DMS79 (cell line): Measurements from ENCODE around the gene ACBD6.
A peak's percentile ranks its signal among the peaks of the same experiment; 100 is the strongest.

Experiments used
- DNase-seq: peaks from one replicate; lab custom pipeline; 2025; lab: John Stamatoyannopoulos, UW

The ACBD6 gene, protein sequence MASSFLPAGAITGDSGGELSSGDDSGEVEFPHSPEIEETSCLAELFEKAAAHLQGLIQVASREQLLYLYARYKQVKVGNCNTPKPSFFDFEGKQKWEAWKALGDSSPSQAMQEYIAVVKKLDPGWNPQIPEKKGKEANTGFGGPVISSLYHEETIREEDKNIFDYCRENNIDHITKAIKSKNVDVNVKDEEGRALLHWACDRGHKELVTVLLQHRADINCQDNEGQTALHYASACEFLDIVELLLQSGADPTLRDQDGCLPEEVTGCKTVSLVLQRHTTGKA

DNA sequence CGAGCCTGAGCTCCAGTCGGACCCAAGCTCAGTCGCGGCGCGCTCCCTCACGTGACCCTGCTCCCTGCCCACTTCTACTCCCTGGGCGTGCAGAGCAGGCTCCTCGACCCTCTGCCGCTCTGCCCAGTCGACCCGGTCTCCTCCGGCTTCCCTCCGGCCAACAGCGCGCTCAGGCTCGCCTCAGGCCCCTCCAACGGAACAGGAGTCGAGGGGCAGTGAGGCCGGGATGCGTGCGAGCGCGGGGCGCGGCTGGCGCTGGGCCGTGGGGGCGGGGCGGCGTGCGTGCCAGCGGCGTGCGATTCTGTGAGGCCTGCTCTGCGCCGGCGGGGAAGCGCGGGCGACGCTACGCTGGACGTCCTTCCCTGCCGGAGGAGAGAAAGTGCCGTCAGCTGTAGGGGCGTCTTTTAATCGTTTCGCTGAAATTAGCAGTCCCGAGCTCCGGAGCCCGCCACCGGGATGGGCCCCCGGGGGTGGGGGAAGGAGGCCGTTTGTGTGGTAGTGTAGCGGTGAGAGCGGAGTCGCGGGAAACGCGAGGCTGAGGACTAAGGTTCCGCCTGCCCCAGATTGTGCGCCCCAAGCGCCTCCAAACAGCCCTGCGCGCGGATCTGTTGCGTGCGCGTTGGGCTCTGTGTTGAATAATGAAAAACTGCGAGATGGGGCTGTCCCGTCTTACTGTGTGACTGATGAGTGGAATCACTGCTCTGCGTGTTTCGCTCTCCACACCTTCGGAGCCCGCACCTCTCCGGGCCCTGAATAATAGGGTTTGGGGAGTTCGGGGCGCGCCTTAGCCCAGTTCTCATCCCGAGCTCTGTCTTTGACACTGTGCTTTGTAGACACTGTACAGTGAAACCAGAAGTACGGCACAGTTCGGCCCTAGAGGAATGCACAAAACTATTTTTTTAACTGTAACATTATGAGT lies at the start of gene ACBD6:
TSS of gene ACBD6 (minus strand) at position 217 of the 919 bp plus-strand sequence. CDS start 311 bp downstream, outside the sequence.
- peak; percentile 80 for DNase-seq

DNA sequence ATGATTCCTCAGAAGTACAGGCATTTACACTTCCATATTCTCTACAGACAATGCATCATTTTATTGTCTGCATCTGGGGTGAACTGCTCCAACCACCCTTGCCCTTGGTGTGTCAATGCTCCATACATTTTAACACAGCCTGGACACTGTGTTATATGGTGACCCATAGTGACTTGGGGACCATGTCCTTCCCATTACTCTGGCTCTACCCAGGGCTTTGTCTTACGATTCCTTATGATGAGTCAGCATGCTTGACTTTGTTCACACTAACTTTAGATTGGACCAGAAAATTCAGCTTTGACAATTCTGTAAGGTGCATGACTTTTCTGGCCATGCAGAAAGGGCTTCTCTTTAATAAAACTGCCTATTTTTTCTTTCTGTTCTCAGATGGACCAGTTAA lies 49.6 kb upstream of the ACBD6 start:
- no peak for DNase-seq

DNA sequence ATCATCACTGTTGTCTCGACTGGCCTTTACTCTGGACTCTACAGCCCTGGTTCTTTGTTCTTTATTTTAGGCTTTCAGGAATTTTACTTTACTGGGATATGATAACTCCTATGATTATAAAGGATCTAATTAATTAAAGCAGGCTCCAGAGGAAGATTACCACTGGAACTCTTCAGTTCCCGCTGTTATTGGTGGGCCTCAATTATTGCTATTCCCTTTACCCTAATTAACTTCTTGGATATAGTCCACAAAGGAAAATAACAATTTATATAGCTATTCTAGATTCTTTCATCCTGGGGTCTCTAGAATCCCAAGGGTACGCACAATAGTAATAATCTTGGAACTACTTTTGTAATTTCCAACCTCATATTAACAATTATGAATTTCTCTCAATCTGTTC lies 47.9 kb upstream of the ACBD6 start:
- no peak for DNase-seq

DNA sequence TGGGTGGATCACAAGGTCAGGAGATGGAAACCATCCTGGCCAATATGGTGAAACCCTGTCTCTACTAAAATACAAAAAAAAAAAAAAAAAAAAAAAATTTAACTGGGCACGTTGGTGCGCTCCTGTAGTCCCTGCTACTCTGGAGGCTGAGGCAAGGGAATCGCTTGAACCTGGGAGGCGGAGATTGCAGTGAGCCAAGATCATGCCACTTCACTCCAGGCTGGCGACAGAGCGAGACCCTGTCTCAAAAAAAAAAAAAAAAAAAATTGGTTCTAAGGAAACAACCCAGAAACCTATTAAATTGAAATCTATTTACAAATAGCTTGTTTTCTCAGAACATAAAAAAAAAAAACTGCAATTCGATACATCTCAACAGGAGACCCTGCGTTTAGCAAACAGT lies 47.4 kb upstream of the ACBD6 start:
- DNase-seq: peak; percentile 31

DNA sequence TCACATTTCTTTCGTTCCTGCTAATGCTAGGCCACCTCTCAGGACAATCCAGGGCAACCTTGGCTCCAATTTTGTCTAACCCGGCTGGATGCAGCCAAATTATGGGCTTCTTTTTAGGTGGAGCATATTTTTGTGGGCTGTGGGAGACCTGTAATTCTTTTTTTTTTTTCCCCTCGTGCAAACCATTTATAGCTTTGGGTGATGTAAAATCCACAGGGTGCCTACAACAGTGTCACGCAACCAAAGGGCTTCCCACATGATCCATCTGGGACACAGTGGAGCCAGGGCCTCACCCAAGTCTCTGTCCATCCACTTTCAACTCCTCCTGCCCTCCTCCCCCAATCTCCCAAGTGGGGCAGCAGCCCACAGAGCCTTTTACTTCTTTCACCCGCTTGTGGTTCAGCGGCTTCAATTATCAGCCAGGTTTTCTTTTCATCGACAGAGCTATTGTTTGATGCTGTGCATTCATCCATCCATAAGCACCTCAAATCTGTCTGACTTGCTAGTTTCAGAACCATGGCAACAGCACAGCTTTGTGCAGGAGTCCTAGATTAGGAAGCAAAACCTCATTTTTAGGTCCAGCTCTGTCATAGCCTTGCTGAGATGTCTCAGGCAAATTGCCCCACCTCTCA lies 46.4 kb upstream of the ACBD6 start:
- peak; percentile 91 for DNase-seq

DNA sequence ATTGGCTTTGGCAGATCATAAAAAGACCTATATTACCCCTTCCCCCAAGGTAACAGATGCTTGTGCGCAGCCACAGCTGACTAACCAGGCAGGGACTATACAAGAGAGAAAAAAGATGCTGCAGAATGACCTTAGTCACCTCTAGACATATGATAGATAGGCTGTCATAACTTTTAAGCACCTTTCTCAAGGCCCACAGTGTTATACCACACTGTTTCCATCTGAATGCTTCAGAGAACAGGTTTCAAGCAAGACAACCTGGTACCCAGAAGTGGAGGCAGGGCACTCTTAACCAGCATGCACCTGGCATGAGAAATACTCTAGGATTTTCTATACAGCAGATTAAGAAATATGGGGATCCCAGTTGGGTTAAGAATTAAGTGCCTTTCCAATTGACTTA lies 43.6 kb upstream of the ACBD6 start:
- no peak for DNase-seq

DNA sequence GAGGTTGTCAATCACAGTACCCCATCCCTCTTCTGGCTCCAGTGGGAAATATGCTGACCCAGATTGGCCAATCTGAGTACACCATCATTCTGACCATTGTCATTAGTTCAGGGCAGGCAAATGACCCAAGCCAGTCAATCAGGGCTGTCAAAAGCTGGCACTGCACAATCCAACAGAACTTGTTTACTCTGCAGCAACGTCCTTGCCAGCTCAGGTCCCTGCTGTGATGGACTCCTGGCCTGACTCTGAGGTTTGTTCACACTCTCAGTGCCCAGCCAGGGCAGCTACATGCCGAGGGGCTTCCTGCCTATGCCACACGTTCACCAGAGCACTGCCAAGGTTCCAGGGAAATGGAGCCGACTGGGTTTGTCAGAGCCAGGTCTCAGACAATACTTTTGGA lies 41.7 kb upstream of the ACBD6 start:
- DNase-seq: no peak

DNA sequence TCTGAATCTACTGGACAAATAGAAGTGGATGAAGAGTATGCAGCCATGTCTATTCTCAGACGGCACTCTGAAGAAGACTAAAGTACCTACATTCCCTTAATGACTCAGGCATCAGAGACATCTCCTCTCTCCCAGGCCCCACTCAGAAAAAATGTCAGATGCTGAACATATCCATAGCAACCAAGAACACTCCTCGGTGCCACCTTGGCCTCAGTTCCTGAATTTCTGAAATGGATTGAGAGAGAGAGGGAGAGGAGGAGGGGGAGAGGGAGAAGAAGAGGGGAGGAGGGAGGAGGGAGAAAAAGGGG lies 40.4 kb upstream of the ACBD6 start:
- DNase-seq: no peak

DNA sequence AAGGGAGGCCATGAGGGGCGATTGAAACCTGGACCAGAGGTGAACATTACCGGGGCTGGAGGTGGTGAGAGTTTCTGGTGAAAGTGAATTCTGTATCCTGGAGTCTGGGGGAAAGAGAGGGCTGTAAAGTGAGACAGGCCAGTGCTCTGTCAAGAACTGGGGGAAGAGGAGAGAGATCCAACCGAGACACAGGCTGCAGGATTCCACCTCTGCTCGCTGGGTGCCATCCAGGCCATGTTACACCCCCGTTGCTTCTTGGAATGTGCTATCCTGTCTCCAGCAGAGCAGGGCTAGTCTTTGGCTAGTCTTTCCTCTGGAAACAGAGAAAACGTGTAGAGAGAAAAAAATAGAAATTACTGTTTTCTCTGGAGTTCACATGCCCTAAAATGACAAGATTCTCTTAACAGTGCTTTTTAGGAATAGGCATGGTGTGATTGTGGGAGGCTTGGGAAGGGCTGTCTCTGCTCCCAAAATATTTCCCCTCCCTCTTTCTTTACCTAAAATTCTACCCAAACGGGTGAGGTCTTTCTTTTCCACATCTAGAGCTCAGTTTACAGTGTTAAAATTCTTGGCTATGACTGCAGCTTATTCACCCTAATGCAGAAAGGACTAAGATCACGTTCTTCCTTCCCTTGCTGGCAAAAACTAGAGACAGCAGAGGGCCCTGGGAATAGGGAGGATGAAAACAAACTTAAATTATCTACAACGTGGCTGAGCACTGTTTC lies 39.9 kb upstream of the ACBD6 start:
- DNase-seq: no peak

DNA sequence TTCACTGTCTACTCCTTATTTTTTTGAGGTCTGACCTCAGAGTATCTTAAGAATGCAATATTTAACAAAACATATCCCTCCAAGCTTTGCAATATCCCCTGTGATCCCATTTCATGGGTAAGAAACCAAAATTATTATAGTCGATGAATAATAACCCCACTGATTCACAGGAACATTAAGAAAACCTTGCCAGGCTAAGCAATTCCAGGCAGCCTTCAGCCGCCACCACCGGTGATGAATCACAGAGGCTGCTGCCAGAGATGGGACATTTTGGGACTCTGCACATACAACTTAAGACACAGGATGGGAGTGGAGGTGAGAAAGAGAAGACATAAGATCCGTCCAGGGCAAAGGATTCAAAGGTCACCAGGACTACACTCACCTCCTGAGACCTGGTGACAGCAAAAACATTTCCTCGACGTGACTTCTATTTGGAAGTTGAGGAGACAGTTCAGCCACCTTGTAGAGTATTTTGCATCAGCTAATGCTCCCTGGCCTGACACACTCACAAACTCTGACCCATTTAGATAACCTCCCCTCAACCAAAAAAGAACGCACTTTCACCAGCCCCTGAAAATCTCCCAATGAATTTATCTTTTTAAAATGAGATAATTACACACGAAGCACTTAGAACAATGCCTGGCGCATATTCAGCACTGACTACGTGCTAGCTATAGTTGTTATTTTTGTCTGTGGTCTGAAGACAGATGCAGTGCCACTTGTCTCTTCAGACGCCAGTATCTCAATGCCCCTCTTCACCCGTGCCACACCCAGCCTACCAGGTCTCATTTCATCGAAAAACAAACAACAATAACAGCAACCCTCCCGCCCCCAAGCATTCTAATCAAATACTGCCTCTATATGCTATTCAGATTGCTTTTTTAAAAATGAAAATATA lies 38.6 kb upstream of the ACBD6 start:
- DNase-seq: peak; percentile 14

DNA sequence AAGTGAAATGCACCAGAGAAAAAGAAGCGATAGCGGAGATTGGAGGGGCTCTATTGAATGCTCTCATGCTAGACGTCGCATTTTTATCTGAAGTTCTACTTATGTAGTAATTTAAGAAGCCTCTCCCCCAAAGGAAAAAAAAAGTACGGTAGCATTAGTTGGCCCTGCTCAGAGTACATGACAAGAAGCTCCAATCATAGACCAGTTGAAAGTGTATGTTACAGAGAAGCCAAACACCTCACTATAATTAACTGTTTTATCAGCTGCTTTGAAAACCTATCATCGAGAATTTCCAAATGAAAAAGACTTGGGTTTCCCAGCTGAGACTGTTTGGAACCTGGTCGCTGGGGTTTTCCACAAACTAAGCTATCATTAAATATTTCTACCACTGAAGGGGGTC lies 36.8 kb upstream of the ACBD6 start:
- DNase-seq: no peak

DNA sequence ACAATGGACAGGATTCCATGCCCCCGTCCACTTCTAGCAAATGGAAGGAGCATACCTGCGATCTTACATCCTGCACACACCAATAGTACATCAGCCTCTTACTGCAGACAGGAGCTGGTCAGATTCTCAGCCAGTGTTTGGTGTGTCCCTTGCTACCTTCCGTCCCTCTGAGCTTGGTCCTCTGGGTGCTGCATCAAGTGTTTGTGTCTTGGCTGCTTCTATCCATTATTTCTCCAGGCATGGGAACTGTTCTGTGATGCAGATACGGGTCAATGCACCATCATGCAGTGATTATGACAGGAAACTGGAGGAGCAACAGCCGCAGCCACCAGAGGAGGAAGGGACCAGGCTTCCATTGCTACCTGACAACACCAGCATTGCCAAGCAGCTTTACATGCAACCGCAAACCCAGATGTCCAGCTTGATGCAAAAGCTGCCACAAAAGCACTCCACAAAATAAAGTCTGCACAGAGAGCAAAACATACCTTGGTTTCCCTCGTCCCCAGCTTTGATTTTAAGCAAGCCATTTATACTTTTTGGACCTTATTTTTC lies 34.5 kb upstream of the ACBD6 start:
- no peak for DNase-seq

DNA sequence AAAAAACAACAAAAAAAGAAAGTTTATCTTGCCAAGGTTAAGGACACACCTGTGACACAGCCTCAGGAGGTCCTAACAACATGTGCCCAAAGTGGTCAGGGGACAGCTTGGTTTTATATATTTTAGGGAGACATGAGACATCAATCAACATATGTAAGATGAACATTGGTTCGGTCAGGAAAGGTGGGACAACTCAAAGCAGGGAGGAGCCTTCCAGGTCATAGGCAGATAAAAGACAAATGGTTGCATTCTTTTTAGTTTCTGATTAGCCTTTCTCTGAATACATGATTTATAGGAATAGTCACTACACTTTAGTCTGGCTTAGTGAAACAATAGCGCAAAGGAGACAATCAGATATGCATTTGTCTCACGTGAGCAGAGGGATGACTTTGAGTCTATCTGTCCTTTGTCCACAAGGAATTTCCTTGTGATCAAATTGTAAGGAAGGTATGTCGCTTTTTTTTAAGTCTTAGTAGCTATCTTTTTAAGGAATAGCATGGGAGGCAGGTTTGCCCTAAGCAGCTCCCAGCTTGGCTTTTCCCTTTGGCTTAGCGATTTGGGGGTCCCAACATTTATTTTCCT lies 33.1 kb upstream of the ACBD6 start:
- no peak for DNase-seq

DNA sequence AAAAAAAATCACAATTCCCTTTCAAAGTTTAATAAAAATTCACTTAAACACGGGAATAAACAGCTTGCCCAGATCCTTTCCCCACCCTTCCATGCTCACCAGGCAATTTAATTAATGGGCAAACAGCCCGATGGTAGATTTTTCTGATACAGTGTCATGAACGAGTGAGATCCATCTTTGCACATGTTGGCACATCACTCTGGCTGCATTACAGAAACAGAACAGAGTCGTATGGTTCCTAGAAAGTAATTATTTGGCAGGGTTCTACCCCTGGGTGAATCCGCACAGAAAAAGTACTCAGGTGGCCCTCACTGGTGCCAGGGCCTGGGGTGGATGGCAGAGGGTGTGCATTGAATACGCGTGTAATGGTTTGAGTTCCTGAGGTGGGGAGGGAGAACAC lies 31.8 kb upstream of the ACBD6 start:
- no peak for DNase-seq

DNA sequence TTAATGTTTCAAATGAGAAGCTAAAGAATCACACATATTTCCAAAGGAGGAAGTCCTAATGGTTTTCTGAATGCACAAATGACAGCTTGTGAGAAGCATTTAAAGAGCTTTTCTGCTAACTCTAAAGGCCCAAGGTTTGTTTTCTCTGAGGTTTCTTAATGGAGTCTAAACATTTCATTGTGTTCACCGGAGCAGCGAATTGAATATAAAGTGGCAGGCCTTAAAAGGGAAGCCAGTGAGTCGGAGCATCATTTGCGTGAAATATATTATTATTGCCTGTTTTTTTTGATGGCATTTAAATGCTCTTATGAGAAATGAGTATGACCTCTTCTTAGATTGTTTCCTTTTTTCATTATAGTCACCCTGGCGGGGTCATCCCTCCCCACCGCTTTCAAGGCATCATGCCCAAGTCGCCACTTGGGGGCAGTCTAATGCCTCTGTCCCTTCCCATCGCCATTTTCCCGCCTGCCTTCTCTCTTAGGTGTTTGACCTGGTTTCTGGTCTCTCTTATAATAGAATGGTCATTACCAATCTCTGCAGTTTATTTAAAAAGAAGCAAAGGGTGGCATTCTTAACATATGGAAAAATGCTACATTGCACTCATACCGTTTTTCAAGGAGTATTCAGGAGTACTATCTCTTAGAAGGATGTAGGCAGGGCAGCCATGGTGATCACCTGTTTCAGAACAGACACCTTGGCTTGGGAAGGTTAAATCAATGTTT lies 31.1 kb upstream of the ACBD6 start:
- DNase-seq: peak; percentile 84

DNA sequence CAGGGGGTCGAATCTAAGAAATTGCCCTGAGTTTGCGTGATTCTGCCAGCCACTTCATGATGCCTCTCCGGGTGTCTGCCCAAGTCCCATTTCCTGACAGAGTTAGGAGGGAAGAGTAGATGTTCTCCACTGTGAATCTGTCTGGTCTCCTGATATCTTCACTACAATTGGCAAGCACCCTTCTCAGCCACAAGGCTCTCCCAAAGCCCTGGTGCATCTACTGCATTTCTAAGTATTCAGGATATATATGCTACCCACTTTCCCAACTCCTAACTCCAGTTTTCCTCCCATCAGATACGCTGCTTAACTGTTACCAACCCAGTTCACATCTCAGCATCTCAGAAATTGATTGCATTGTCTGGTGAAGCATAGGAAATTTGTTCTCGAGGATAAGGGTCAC lies 30.5 kb upstream of the ACBD6 start:
- no peak for DNase-seq

DNA sequence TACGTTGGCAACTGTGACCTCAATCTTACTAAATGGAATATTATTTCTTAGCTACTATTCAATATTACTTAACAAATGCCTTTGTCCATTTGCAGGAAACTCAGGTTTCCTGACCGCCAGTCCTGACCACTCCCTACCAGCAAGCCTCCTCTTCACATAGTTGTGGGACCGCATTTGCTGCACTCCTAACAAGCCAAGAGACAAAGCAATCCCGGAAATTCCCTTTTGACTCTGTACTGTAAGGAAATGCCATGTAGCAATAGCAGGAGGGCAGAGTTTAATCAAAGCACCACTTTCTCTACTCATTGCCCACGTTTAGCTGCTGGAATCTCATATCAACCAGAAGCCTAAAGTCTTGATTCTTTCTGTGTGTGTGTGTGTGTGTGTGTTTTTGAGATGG lies 28.1 kb upstream of the ACBD6 start:
- DNase-seq: no peak

DNA sequence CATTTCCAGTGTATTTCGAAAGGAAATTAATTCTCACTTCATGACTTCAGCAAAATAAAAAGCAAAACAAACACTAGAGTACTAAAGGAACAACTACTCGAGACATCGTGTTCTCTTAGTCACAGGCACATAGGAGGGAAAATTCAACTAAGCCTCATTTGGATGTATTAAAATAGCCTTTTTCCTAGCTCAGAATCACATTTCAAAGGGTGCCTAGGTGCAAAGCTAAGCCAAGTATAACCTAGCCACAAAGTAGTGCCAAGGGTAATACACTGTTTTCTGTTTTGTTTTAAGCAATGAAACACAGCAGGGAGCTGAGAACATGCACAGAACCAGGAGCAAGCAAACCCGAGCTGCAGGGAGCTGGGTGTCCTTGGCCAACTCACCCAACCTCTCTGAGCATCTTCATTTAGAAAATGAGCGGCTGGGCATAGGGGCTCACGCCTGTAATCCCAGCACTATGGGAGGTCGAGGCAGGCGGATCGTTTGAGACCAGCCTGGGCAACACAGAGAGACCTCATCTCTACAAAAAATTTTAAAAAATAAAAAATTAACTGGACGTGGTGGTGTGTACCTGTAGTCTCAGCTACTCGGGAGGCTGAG lies 26.6 kb upstream of the ACBD6 start:
- no peak for DNase-seq

DNA sequence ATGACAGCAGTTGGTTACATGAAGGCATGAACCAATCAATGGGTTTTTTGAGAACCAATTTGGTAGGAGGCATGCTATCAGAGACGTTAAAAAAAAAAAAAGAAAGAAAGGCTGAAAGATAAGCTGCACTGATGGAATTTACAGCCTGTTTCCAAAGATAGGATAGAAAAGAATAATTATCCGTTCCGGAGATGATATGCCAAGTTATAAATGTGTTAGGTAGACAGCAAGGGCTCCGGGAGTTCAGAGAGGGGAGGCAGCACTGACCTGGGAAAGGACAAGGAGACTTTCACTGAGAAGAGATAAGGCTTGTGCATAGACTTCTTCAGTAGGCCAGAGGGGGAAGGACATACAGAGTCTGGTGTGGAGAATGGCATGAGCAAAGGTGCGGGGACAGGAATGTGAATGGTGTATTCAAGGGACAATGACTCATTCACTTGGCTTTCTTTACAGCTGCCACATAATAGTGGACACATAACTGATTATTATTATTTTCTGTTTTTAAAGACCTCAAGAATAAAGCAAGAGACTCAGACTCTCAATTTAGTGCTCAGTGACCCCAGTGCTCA lies 24.8 kb upstream of the ACBD6 start:
- no peak for DNase-seq
